GM10266 (cell line): ENCODE results near the gene SP3.

Experiments used
- DNase-seq: peaks from one replicate; pipeline ENCODE4 v3.0.0; 2012; ENCODE audit errors: extremely low spot score
- CTCF ChIP-seq: IDR thresholded peaks from 2 replicates; pipeline ENCODE4 v1.5.1; 2012; ENCODE audit warnings: mild to moderate bottlenecking, low read depth; ENCODE audit not compliant: control insufficient read depth, insufficient read depth; ENCODE audit errors: missing control alignments

Gene SP3

GRCh38 chr2:173997269-173997668 is 32.1 kb upstream of the SP3 start:
- TF ChIP-seq CTCF, result no peak
- no peak for DNase-seq

- DNase-seq, result no peak
- TF ChIP-seq CTCF, result no peak
Observed at GRCh38 chr2:173996766-173997165, 31.6 kb upstream of the SP3 start.

- no peak for DNase-seq
- TF ChIP-seq CTCF, result no peak
Observed at GRCh38 chr2:173993459-173993858, 28.3 kb upstream of the SP3 start.

GRCh38 chr2:173991856-173992588 is 26.8 kb upstream of the SP3 start:
- no peak for DNase-seq
- no peak for TF ChIP-seq CTCF

GRCh38 chr2:173990970-173991819 is 26.0 kb upstream of the SP3 start:
- TF ChIP-seq CTCF, result no peak
- DNase-seq, result no peak

- no peak for TF ChIP-seq CTCF
- DNase-seq, result no peak
Observed at GRCh38 chr2:173990245-173990644, 25.1 kb upstream of the SP3 start.

GRCh38 chr2:173989884-173990215 is 24.7 kb upstream of the SP3 start:
- no peak for TF ChIP-seq CTCF
- no peak for DNase-seq
